Heart right ventricle (tissue), 16 donors: Measurements from ENCODE around the gene TCEAL3. TPM values are rescaled to one million over a fixed set of nuclear protein-coding genes. Genes with fewer than 3 reads are reported as not detected.
"Not testable (repeated sequence)": the region's sequence is repeated elsewhere in the genome, so short reads cannot be mapped to it uniquely, and the experiment has no call there.

Experiments
- ATAC-seq, 8 donors: fragments of 200-7000 bp; cut with Tn5 transposase; one replicate each; pipeline ENCODE4 v1.9.1; 2020; ENCODE audit warnings: mild to moderate bottlenecking in 8 of 8, moderate library complexity in 8 of 8, moderate number of reproducible peaks in 1 of 8
- DNase-seq, 2 donors: peaks; one replicate each; pipeline ENCODE4 v3.0.0-alpha.2; 2020
- H3K27ac ChIP-seq, 10 donors: fragments of 200-600 bp; sonication (generic) in 2 of 10; one replicate each; pipeline versions ENCODE4 v1.5.0 to v1.8.0; 2020 to 2022; ENCODE audit warnings: mild to moderate bottlenecking in 3 of 10
- H3K27me3 ChIP-seq, 7 donors: fragments of 200-600 bp; one replicate each; pipeline ENCODE4 v1.8.0; 2021 to 2022; ENCODE audit warnings: mild to moderate bottlenecking in 2 of 7
- H3K36me3 ChIP-seq, 9 donors: fragments of 200-600 bp; sonication (generic) in 1 of 9; one replicate each; pipeline versions ENCODE4 v1.5.0 to v1.8.0; 2020 to 2022; ENCODE audit warnings: mild to moderate bottlenecking in 2 of 9
- H3K4me1 ChIP-seq, 9 donors: fragments of 200-600 bp; sonication (generic) in 1 of 9; one replicate each; pipeline versions ENCODE4 v1.5.0 to v1.8.0; 2020 to 2022; ENCODE audit warnings: mild to moderate bottlenecking in 4 of 9
- H3K4me3 ChIP-seq, 10 donors: fragments of 200-600 bp; sonication (generic) in 2 of 10; one replicate each; pipeline versions ENCODE4 v1.5.0 to v1.8.0; 2020 to 2022; ENCODE audit warnings: mild to moderate bottlenecking in 7 of 10, moderate library complexity in 2 of 10
- H3K9me3 ChIP-seq, 11 donors: fragments of 200-600 bp in 10 of 11; sonication (generic) in 2 of 11; one replicate each; pipeline versions ENCODE4 v1.5.0 to v1.8.0; 2013 to 2022; ENCODE audit warnings: mild to moderate bottlenecking in 2 of 11, control low read depth in 1 of 11, moderate library complexity in 1 of 11
- WGBS, 2 donors: extraction: QIAGEN DNeasy Blood & Tissue Kit; methylation state at CpG; one replicate each; pipeline ENCODE4 v1.1.7; 2013; ENCODE audit warnings: inconsistent platforms in 1 of 2; 5-methylcytosine and 5-hydroxymethylcytosine counted together
- intact Hi-C, 10 donors: fragments of 100-400 bp; cut with DNase I; formaldehyde crosslinking; loops; one replicate each; pipeline versions ENCODE4 v1.11.1 to v1.14.2; 2022
- polyA plus RNA-seq, 2 donors: library from polyadenylated mRNA; stranded (reverse); fragments of 200-250 nt; gene quantifications; one replicate each; pipeline ENCODE4 v1.2.3, GENCODE V29; 2013
- total RNA-seq, 10 donors: library from RNA; stranded (reverse); fragmentation: NEBNext Ultra II Directional in 3 of 10; extraction: Animal tissue kit (Norgen Biotek cat#: 25700) in 3 of 10; gene quantifications; one replicate each; pipeline versions ENCODE4 v1.2.1 to v1.2.4, GENCODE V29; 2021 to 2023
- TF ChIP-seq, protein P1 (sequence below), 9 donors: fragments of 200-600 bp; sonication (generic) in 2 of 9; IDR thresholded peaks; one replicate each; pipeline versions ENCODE4 v1.5.0 to v1.8.0; 2021 to 2022; ENCODE audit warnings: antibody characterized with exemption in 9 of 9, mild to moderate bottlenecking in 5 of 9, moderate library complexity in 1 of 9
- donor health status: Arrhythmogenic right ventricular cardiomyopathy.
- donor health status: ischemic (EF 13 %, LVEDD 7.1; RV severe dilation, severe dysfunction).
- donor health status: healthy with polysubstance abuse.
- donor health status: DM: no; HTN: yes; CAD: no.
- donor health status: DM: no; HTN: no; CAD: no.
- donor health status: ischemic (EF 25% LVEDD 6.9; RV normal size, moderate dysfunction).
- donor health status: ischemic (EF 25% LVEDD 5.7; RV mildly dilated, moderate dysfunction).
- donor health status: healthy.
- donor health status: DM: yes; HTN: yes; CAD: no.
- donor health status: Ischemic cardiomyopathy.
- donor health status: ischemic (EF 35%, LVEDD 5.7; RV mildly dilated, moderate dysfunction).
- donor health status: nonischemic (EF 11% LVEDD 7.7; RV severe dilation, severe dysfunction).
- donor health status: DM: yes; HTN: yes; CAD: no.
- donor health status: PGD.
- donor health status: ischemic (EF 29% LVEDD 5.4; RV normal size, mild dysfunction).
- donor health status: nonischemic (EF 23%, LVEDD 6.1; RV moderate dilation, normal function).

Gene TCEAL3
- total and polyA plus RNA-seq, 12 donors = 16.7 to 38.6 (median 22.4) TPM

DNA sequence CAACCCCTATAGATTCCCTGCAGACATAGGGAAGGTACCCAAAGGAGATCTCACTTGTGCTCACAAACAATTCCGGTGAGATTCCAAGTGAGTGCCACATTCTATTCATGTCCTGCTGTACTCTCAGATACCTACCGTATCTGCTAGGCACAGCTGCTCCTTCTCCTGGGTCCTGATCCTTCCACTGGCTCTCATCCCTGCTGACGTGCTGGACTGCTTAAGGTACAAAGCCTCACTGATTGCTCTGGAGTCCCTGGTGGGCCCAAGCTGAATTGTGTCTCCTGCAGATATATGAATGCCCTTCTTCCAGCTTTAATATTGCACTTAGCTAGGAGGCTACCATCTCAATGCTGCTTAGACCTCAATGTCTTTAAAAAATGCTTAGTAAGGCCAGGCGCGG lies 23.4 kb downstream of the TCEAL3 start:
- TF ChIP-seq, protein P1, sequence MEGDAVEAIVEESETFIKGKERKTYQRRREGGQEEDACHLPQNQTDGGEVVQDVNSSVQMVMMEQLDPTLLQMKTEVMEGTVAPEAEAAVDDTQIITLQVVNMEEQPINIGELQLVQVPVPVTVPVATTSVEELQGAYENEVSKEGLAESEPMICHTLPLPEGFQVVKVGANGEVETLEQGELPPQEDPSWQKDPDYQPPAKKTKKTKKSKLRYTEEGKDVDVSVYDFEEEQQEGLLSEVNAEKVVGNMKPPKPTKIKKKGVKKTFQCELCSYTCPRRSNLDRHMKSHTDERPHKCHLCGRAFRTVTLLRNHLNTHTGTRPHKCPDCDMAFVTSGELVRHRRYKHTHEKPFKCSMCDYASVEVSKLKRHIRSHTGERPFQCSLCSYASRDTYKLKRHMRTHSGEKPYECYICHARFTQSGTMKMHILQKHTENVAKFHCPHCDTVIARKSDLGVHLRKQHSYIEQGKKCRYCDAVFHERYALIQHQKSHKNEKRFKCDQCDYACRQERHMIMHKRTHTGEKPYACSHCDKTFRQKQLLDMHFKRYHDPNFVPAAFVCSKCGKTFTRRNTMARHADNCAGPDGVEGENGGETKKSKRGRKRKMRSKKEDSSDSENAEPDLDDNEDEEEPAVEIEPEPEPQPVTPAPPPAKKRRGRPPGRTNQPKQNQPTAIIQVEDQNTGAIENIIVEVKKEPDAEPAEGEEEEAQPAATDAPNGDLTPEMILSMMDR (IDR thresholded peaks at IDR 0.05) = no peak
- H3K36me3 ChIP-seq = no peaks in the 10 kb centered on the region
- no peak overlapping the region for H3K4me3 ChIP-seq
- H3K27ac ChIP-seq = no peak overlapping the region
- no peaks in the 10 kb centered on the region for H3K9me3 ChIP-seq
- peaks cover 0 to 20% (median 7%) of the 10 kb centered on the region in 9 donors for H3K4me1 ChIP-seq
- peaks cover 0 to 31% (median 0%) of the 10 kb centered on the region in 7 donors for H3K27me3 ChIP-seq
- intact Hi-C loops = loop anchor here in 2 of 10 donors (5.0 to 10.0 kb wide), 2 partner anchors 46 to 54 kb away; partner anchors contain the start of gene MORF4L2 (in 1 of the 2)
- 92 to 94% methylated on average over 5 of the region's 5 CpGs for WGBS, 2 donors
- DNase-seq (no peak), ATAC-seq (no peak)

DNA sequence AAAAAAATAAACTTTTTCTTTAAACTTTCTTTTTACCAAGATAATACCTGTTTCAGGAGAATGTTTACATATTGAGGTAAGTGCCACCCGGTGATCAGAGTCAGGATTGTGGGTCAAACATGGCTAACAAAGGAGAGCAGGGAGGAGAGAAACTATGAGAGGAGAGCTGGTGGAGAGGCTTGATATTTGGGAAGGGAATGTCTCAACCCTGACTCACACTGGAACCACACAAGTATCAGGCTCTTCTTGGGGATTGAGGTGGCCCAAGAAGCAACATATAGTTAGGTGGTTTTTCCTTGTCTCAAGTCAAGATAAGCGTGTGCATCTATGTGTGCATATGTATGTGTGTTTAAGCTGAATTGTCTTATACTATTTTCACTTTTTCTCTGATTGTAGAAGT lies 27.7 kb downstream of the TCEAL3 start:
- intact Hi-C loops = loop anchor here in 1 of 10 donors (10.0 kb wide), 1 partner anchor 49 kb away; the partner anchor contains the start of gene MORF4L2

DNA sequence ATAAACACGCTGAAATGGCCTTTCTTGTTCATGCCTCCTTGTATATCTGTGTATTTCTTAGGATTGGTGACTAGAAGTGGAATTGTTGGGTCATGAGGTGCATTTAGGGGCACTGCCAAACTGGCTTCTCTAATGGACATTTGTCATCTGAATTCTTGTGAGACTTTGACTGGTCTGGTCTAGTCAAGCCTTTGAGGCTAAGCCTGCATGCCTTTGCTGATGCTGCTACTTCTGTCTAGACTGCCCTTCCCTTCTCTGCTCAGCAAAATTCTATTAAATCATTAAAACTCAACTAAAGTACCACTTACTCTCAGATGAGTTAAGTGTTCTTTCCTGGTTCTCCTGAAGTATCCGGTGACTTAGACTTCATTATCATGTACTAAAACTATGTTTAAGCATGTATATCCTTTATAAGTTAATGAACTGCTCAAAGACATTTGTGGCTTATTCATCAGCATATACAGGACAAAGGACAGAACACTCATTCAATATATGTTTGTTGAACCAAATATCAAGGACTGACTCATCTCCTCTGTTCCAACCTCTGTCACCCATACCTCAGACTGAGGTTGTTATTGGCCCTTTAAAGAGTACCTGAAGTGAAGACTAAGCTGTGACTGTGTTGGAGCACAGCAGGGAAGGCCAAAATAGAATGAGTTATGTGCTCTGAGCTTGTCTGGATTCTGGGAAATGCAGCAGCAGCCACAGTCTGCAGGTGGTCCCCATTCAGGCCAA lies 30.0 kb downstream of the TCEAL3 start:
- DNase-seq (no peak), ATAC-seq (no peak)
- Histone ChIP-seq H3K36me3 (no peaks in the 10 kb centered on the region), H3K9me3 (no peaks in the 10 kb centered on the region), H3K4me3 (no peak overlapping the region), H3K27me3 (peaks cover 0 to 40% (median 0%) of the 10 kb centered on the region in 7 donors), H3K27ac (no peak overlapping the region), H3K4me1 (no peaks in the 10 kb centered on the region)
- intact Hi-C loops = loop anchor here in 1 of 10 donors (10.0 kb wide), 1 partner anchor 47 kb away; the partner anchor contains the start of gene MORF4L2
- TF ChIP-seq, protein P1 (IDR thresholded peaks at IDR 0.05) = no peak
- WGBS, 2 donors = 92 to 93% methylated on average over 2 of the region's 2 CpGs

More for the DNA sequence above, 27.7 kb downstream of the TCEAL3 start:
- no peaks in the 10 kb centered on the region for H3K36me3 ChIP-seq
- DNase-seq (no peak), ATAC-seq (no peak)
- H3K9me3 ChIP-seq = no peaks in the 10 kb centered on the region
- no peak overlapping the region for H3K27ac ChIP-seq
- TF ChIP-seq, protein P1 (IDR thresholded peaks at IDR 0.05) = no peak
- H3K4me1 ChIP-seq = peaks cover 0 to 6% (median 1%) of the 10 kb centered on the region in 9 donors
- H3K27me3 ChIP-seq = peaks cover 0 to 24% (median 0%) of the 10 kb centered on the region in 7 donors
- no peak overlapping the region for H3K4me3 ChIP-seq
- WGBS, 2 donors = 83 to 84% methylated on average over 2 of the region's 2 CpGs

DNA sequence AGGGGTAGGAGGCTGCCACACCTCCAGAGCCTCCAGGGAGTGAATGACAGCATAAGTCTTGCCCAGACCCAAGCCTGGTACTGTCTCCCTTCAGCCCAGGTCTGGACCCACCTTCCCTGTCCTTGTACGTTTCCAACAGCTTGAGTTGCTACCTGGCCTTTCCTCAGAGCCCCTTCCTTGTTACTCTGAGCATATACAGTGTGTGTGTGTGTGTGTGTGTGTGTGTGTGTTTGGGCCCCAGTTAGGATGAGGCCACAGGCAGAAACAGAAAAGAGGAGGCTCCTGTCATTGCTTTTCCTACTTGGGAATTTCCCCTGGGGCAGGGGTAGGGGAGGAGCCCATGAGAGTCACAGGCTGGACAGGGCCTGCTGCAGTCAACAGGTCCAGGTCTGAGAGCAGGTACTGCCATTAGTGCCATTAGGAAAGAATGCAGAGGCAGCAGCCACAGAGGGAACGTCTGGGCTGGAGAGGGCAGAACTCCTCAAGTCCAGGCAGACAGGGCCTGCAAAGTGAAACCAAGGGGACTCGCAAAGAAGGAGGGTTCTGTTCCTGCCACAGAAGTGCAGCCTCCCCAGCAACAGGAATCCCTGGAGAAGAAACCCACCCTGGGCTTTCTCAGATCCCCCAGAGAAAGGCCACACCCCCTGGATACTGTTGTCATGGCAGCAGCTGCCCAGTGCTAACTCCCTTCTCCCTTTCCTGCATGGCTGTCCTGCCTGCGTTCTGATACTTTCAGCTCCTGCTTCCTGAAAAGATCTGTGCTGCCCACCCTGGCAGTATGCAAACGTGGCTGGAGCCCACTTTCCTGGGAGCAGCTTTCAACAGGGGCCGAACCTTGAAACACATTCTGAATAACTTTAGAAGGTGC lies 30.9 kb downstream of the TCEAL3 start:
- peaks cover 0 to 47% (median 0%) of the 10 kb centered on the region in 7 donors for H3K27me3 ChIP-seq
- not testable (repeated sequence) for H3K27ac ChIP-seq, H3K4me1 ChIP-seq, ATAC-seq, H3K4me3 ChIP-seq, DNase-seq, H3K36me3 ChIP-seq, H3K9me3 ChIP-seq
- intact Hi-C loops = loop anchor here in 1 of 10 donors (10.0 kb wide), 1 partner anchor 46 kb away; the partner anchor contains the start of gene MORF4L2
- 43 to 66% methylated on average over 4 to 6 of the region's 6 CpGs for WGBS, 2 donors
